ENCODE measurements around the gene GTF3C5.
"Not testable (repeated sequence)": the region's sequence is repeated elsewhere in the genome, so short reads cannot be mapped to it uniquely, and the experiment has no call there.

Gene GTF3C5

DNA sequence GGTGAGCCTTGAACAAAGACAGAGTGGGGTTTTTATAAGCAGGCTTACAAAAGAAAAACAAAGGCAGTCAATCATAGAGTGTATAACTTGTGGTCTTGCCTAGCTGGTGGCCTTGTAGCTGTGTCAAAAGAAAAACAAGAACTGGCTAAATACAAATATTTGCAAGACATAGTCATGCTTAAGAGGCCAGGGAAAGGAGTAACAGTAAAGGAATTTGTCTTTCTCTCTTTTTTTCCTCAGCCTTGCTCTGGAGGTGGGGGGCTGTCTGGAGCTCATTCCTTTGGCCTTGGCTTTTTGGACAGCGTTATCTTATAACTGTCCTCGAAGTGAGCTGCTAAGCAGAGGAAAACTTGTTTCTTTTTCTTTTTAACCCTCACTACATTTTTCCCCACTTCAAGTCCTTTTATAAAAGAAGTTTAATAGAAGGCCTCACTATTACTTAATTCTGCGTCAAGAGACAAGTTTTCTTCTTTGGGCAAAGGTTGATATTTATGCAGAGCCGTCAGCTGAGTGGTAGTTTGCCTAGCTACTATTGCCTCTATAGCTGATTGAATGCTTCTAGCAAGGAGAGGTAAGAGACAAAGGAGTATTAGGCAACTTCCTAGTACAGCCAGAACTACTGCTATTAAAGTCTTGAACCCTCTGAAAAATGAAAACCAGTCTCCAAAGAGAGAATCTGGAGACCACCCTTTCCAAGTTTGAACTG lies 45.3 kb downstream of the GTF3C5 start:
- Histone ChIP-seq H3K4me3 (ENCODE audit: low read length) (no peak overlapping the region), H3K27ac (ENCODE audit: low read depth, low read length) (no peak overlapping the region), H3K4me1 (ENCODE audit: insufficient read depth, low read length) (peaks cover 5% of the 10 kb centered on the region), H3K27me3 (ENCODE audit: insufficient read depth, low read length) (no peaks in the 10 kb centered on the region), H3K9ac (ENCODE audit: low read depth, low read length) (no peak overlapping the region), H3K9me3 (ENCODE audit: insufficient read depth, low read depth, low read length) (no peaks in the 10 kb centered on the region), H3K36me3 (ENCODE audit: insufficient read depth, low read length) (no peaks in the 10 kb centered on the region)
- WGBS = 81% methylated on average over 4 of the region's 4 CpGs

DNA sequence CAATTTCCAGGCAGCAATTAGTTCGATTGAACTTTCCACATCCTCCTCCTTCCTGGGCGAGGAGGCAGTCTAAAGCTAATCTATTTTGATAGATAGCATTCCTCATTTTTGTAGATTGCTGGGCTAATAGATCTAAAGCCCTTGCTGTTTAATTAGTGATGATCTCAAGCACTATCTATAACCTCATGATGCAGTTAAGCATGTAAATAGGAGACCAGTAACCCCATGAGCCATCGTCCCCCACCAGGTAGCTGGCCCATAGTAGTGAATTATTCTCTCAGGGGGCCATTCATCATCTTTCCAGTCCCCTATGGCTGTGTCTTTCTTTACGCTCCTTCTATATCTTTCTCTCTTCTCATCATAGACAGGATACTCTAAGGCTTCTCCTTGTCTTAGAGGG lies 45.9 kb downstream of the GTF3C5 start:
- H3K36me3 ChIP-seq (ENCODE audit: insufficient read depth, low read length) = no peaks in the 10 kb centered on the region
- no peaks in the 10 kb centered on the region for H3K9me3 ChIP-seq (ENCODE audit: insufficient read depth, low read depth, low read length)
- no peak overlapping the region for H3K4me3 ChIP-seq (ENCODE audit: low read length)
- H3K27ac ChIP-seq (ENCODE audit: low read depth, low read length) = no peak overlapping the region
- WGBS = 92% methylated on average over 4 of the region's 4 CpGs
- peaks cover 5% of the 10 kb centered on the region for H3K4me1 ChIP-seq (ENCODE audit: insufficient read depth, low read length)
- H3K9ac ChIP-seq (ENCODE audit: low read depth, low read length) = no peak overlapping the region
- H3K27me3 ChIP-seq (ENCODE audit: insufficient read depth, low read length) = no peaks in the 10 kb centered on the region

GRCh38 chr9:133078486-133078885 lies 47.7 kb downstream of the GTF3C5 start:
- H3K36me3 ChIP-seq (ENCODE audit: insufficient read depth, low read length) = no peaks in the 10 kb centered on the region
- 94% methylated on average over 14 of the region's 14 CpGs for WGBS
- peaks cover 5% of the 10 kb centered on the region for H3K4me1 ChIP-seq (ENCODE audit: insufficient read depth, low read length)

GRCh38 chr9:133080161-133080560 lies 49.4 kb downstream of the GTF3C5 start:
- no peak overlapping the region for H3K27ac ChIP-seq (ENCODE audit: low read depth, low read length)
- no peaks in the 10 kb centered on the region for H3K27me3 ChIP-seq (ENCODE audit: insufficient read depth, low read length)
- H3K4me3 ChIP-seq (ENCODE audit: low read length) = no peak overlapping the region
- H3K36me3 ChIP-seq (ENCODE audit: insufficient read depth, low read length) = no peaks in the 10 kb centered on the region
- 73% methylated on average over 7 of the region's 7 CpGs for WGBS
- H3K9ac ChIP-seq (ENCODE audit: low read depth, low read length) = no peak overlapping the region
- H3K9me3 ChIP-seq (ENCODE audit: insufficient read depth, low read depth, low read length) = no peaks in the 10 kb centered on the region
- H3K4me1 ChIP-seq (ENCODE audit: insufficient read depth, low read length) = peaks cover 5% of the 10 kb centered on the region

More at GRCh38 chr9:133078486-133078885, 47.7 kb downstream of the GTF3C5 start:
- H3K27ac ChIP-seq (ENCODE audit: low read depth, low read length) = no peak overlapping the region
- no peak overlapping the region for H3K9ac ChIP-seq (ENCODE audit: low read depth, low read length)
- no peaks in the 10 kb centered on the region for H3K27me3 ChIP-seq (ENCODE audit: insufficient read depth, low read length)
- H3K9me3 ChIP-seq (ENCODE audit: insufficient read depth, low read depth, low read length) = no peaks in the 10 kb centered on the region
- H3K4me3 ChIP-seq (ENCODE audit: low read length) = no peak overlapping the region

DNA sequence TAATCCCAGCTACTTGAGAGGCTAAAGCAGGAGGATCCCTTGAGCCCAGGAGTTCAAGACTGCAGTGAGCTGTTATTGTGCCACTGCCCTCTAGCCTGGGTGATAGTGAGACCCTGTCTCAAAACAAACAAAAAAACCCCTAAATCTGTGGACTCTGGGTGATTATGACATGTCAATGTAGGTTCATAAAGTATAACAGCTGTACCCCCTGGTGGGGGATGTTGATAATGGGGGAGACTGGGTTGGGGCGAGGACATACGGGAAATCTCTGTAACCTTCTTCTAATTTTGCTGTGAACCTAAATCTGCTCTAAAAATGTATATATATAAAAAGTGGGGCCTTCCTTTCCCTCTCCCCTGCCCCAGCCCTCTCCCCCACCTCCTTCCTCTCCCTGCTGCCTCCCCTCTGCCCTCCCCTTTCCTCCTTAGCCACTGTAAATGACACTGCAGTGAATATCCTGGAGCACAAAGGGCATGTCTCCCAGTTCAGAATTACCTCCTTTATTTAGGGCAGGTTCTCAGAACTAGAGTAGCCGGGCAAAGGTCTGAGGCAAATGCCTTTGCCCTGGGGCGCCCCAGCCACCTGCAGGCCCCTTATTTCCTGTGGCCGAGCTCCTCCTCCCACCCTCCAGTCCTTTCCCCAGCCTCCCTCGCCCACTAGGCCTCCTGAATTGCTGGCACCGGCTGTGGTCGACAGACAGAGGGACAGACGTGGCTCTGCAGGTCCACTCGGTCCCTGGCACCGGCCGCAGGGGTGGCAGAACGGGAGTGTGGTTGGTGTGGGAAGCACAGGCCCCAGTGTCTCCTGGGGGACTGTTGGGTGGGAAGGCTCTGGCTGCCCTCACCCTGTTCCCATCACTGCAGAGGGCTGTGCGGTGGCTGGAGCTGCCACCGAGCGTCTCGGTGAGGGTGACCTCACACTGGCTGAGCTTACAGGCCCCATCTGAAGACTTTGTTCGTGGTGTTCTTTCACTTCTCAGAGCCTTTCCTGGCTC lies 50.3 kb downstream of the GTF3C5 start:
- H3K36me3 ChIP-seq (ENCODE audit: insufficient read depth, low read length); H3K9ac ChIP-seq (ENCODE audit: low read depth, low read length); H3K9me3 ChIP-seq (ENCODE audit: insufficient read depth, low read depth, low read length); H3K4me1 ChIP-seq (ENCODE audit: insufficient read depth, low read length); H3K4me3 ChIP-seq (ENCODE audit: low read length); H3K27ac ChIP-seq (ENCODE audit: low read depth, low read length); H3K27me3 ChIP-seq (ENCODE audit: insufficient read depth, low read length): not testable (repeated sequence)
- 92% methylated on average over 8 of the region's 18 CpGs for WGBS

- WGBS = 90% methylated on average over 5 of the region's 12 CpGs
- not testable (repeated sequence) for H3K27me3 ChIP-seq (ENCODE audit: insufficient read depth, low read length); H3K9me3 ChIP-seq (ENCODE audit: insufficient read depth, low read depth, low read length)
Observed at GRCh38 chr9:133081957-133082644, 51.3 kb downstream of the GTF3C5 start.

DNA sequence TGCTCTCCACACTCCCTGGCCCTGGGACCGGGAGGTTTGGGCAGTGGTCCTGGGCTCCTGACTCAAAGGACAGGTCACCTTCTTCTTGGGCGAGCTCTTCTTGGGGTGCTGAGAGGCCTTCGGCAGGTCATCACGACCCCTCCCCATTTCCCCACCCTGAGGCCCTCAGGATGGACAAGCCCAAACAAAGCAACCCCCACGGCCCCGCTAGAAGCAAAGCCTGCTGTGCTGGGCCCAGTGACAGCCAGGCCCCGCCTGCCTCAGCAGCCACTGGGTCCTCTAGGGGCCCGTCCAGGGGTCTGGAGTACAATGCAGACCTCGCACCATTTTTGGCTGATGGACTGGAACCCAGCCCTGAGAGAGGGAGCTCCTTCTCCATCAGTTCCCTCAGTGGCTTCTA lies 52.9 kb downstream of the GTF3C5 start:
- not testable (repeated sequence) for H3K4me3 ChIP-seq (ENCODE audit: low read length); H3K4me1 ChIP-seq (ENCODE audit: insufficient read depth, low read length); H3K9me3 ChIP-seq (ENCODE audit: insufficient read depth, low read depth, low read length); H3K27ac ChIP-seq (ENCODE audit: low read depth, low read length); H3K27me3 ChIP-seq (ENCODE audit: insufficient read depth, low read length); H3K9ac ChIP-seq (ENCODE audit: low read depth, low read length); H3K36me3 ChIP-seq (ENCODE audit: insufficient read depth, low read length)
- WGBS = 88% methylated on average over 4 of the region's 9 CpGs

More at GRCh38 chr9:133081957-133082644, 51.3 kb downstream of the GTF3C5 start:
- not testable (repeated sequence) for H3K4me3 ChIP-seq (ENCODE audit: low read length); H3K4me1 ChIP-seq (ENCODE audit: insufficient read depth, low read length); H3K36me3 ChIP-seq (ENCODE audit: insufficient read depth, low read length); H3K9ac ChIP-seq (ENCODE audit: low read depth, low read length); H3K27ac ChIP-seq (ENCODE audit: low read depth, low read length)

- not testable (repeated sequence) for H3K27me3 ChIP-seq (ENCODE audit: insufficient read depth, low read length); H3K9me3 ChIP-seq (ENCODE audit: insufficient read depth, low read depth, low read length); H3K9ac ChIP-seq (ENCODE audit: low read depth, low read length); H3K4me3 ChIP-seq (ENCODE audit: low read length); H3K4me1 ChIP-seq (ENCODE audit: insufficient read depth, low read length); H3K36me3 ChIP-seq (ENCODE audit: insufficient read depth, low read length); H3K27ac ChIP-seq (ENCODE audit: low read depth, low read length)
- 96% methylated on average over 15 of the region's 17 CpGs for WGBS
Observed at GRCh38 chr9:133086212-133086860, 55.5 kb downstream of the GTF3C5 start.

- Histone ChIP-seq H3K27me3 (ENCODE audit: insufficient read depth, low read length) (no peaks in the 10 kb centered on the region), H3K9ac (ENCODE audit: low read depth, low read length) (no peak overlapping the region), H3K4me1 (ENCODE audit: insufficient read depth, low read length) (no peaks in the 10 kb centered on the region), H3K36me3 (ENCODE audit: insufficient read depth, low read length) (no peaks in the 10 kb centered on the region), H3K27ac (ENCODE audit: low read depth, low read length) (no peak overlapping the region), H3K4me3 (ENCODE audit: low read length) (no peak overlapping the region), H3K9me3 (ENCODE audit: insufficient read depth, low read depth, low read length) (no peaks in the 10 kb centered on the region)
- WGBS = 85% methylated on average over 15 of the region's 15 CpGs
Observed at GRCh38 chr9:133086894-133087293, 56.1 kb downstream of the GTF3C5 start.

DNA sequence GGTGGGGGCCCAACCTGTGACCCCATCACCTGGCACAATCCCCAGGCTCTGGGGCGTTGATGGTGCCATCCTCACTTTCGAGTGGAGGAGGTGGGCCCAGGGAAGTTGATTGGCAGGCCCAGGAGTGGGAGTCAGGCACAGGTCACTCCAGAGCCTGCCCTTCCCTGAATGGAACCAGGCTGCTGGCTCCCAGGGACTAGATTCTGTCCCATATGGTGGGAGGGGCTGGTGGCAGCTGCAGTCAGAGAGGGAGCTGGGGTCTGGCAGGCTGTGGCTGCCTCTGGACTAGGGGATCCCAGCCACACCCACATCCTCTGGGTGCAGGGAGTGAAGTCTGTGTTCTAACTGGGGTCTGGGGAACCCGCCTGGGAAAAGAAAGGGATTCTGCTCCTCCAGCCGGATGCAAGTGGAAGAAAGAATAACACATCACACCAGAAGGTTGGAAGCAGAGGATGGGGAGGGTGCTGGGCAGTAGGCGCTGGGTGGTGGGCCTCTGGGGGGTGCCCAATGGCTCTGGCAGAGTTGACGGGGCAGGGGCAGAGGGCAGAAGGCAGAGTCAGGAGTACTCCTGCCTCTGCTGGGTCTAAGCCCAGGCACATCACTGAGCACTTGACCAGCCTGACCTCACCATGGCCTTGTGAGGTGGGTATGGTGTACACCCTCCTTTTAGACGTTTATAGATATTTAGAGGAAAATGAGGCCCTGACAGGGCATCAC lies 56.8 kb downstream of the GTF3C5 start:
- WGBS = 83% methylated on average over 7 of the region's 7 CpGs
- no peak overlapping the region for H3K9ac ChIP-seq (ENCODE audit: low read depth, low read length)
- H3K27ac ChIP-seq (ENCODE audit: low read depth, low read length) = no peak overlapping the region

More for the DNA sequence above, 56.8 kb downstream of the GTF3C5 start:
- no peaks in the 10 kb centered on the region for H3K9me3 ChIP-seq (ENCODE audit: insufficient read depth, low read depth, low read length)
- H3K27me3 ChIP-seq (ENCODE audit: insufficient read depth, low read length) = no peaks in the 10 kb centered on the region
- H3K36me3 ChIP-seq (ENCODE audit: insufficient read depth, low read length) = no peaks in the 10 kb centered on the region
- H3K4me3 ChIP-seq (ENCODE audit: low read length) = no peak overlapping the region
- no peaks in the 10 kb centered on the region for H3K4me1 ChIP-seq (ENCODE audit: insufficient read depth, low read length)
